Measurements from ENCODE around the gene BMPR1A. TPM values are rescaled to one million over a fixed set of nuclear protein-coding genes. Genes with fewer than 3 reads are reported as not detected.

Gene BMPR1A
- total and polyA plus RNA-seq, 9 of the 15 experiments (the other 6 are each of a cell fraction or from before 2014, with no cell fraction given), result 1.6 to 17.5 (median 9.1) TPM

GRCh38 chr10:86721232-86721631 lies 35.2 kb upstream of the BMPR1A start (continued):
- TF ChIP-seq DEAF1 (CRISPR knock-in tag; IDR thresholded peaks at IDR 0.05) (no peak), BRD4 (IDR thresholded peaks at IDR 0.05) (no peak), SFPQ (IDR thresholded peaks at IDR 0.05; ENCODE audit: low read depth, low read length) (no peak), ZNF436 (CRISPR knock-in tag; IDR thresholded peaks at IDR 0.05) (no peak), POLR2AphosphoS5 (IDR thresholded peaks at IDR 0.05; ENCODE audit: control insufficient read depth, insufficient read depth, low read depth, low read length) (0 out of 2 replicates have a peak, but pooled peaks have one; percentile 46), MTA2 (IDR thresholded peaks at IDR 0.05; ENCODE audit: low read depth) (peak; percentile 63; the same call in 1 of the 2 replicates), EP300 (IDR thresholded peaks at IDR 0.05; ENCODE audit: low read length) (peak; percentile 54; the same call in 1 of the 2 replicates), ZNF511 (CRISPR knock-in tag; IDR thresholded peaks at IDR 0.05) (no peak), NUFIP1 (IDR thresholded peaks at IDR 0.05; ENCODE audit: partially characterized antibody) (no peak), CBFA2T2 (conservative IDR thresholded peaks at IDR 0.05) (peak; percentile 78), ZNF23 (CRISPR knock-in tag; IDR thresholded peaks at IDR 0.05) (no peak), PML (IDR thresholded peaks at IDR 0.05; ENCODE audit: low read length) (peak; percentile 42; the same call in 1 of the 2 replicates), SMARCC2 (IDR thresholded peaks at IDR 0.05; ENCODE audit: low read depth) (no peak), TEAD1 (CRISPR knock-in tag; IDR thresholded peaks at IDR 0.05) (no peak), ZNF696 (CRISPR knock-in tag; conservative IDR thresholded peaks at IDR 0.05) (no peak), FOXM1 (IDR thresholded peaks at IDR 0.05; ENCODE audit: low read depth) (0 out of 2 replicates have a peak, but pooled peaks have one; percentile 21), FOXM1 (CRISPR knock-in tag; IDR thresholded peaks at IDR 0.05; ENCODE audit: low read depth) (no peak), CREB3L1 (IDR thresholded peaks at IDR 0.05; ENCODE audit: borderline replicate concordance, low read depth) (no peak), PBX2 (CRISPR knock-in tag; IDR thresholded peaks at IDR 0.05; ENCODE audit: low read depth) (no peak), PBX2 (tag; conservative IDR thresholded peaks at IDR 0.05; ENCODE audit: low read depth) (0 out of 2 replicates have a peak, but pooled peaks have one; percentile 29)

Data from K562 (cell line).